ENCODE data around the gene CHST8.

CHST8 gene

GRCh38 chr19:33772102-33772857 lies 150.5 kb downstream of the CHST8 start:
- no peak for TF ChIP-seq CTCF (IDR thresholded peaks at IDR 0.05; ENCODE audit: low read depth, low read length, missing control alignments)
- in situ Hi-C loops (cut with HindIII; ENCODE audit: low sequenced_read_pairs) = no loop called here

GRCh38 chr19:33772858-33773180 lies 151.1 kb downstream of the CHST8 start:
- H3K4me3 ChIP-seq (ENCODE audit: low read depth, low read length) = no peak overlapping the region
- in situ Hi-C loops (cut with HindIII; ENCODE audit: low sequenced_read_pairs) = no loop called here
- TF ChIP-seq CTCF (IDR thresholded peaks at IDR 0.05; ENCODE audit: low read depth, low read length, missing control alignments) = no peak
- no peak for DNase-seq (ENCODE audit: low read depth)

More at GRCh38 chr19:33772102-33772857, 150.5 kb downstream of the CHST8 start:
- no peak for DNase-seq (ENCODE audit: low read depth)
- H3K4me3 ChIP-seq (ENCODE audit: low read depth, low read length) = no peak overlapping the region

GRCh38 chr19:33773704-33774624 lies 152.2 kb downstream of the CHST8 start:
- no peak for DNase-seq (ENCODE audit: low read depth)
- in situ Hi-C loops (cut with HindIII; ENCODE audit: low sequenced_read_pairs) = no loop called here
- no peak for TF ChIP-seq CTCF (IDR thresholded peaks at IDR 0.05; ENCODE audit: low read depth, low read length, missing control alignments)
- H3K4me3 ChIP-seq (ENCODE audit: low read depth, low read length) = no peak overlapping the region

- H3K4me3 ChIP-seq (ENCODE audit: low read depth, low read length) = no peak overlapping the region
- no peak for DNase-seq (ENCODE audit: low read depth)
- in situ Hi-C loops (cut with HindIII; ENCODE audit: low sequenced_read_pairs) = no loop called here
- TF ChIP-seq CTCF (IDR thresholded peaks at IDR 0.05; ENCODE audit: low read depth, low read length, missing control alignments) = no peak
These were observed 153.0 kb downstream of the CHST8 start for GRCh38 chr19:33774751-33775150.

GRCh38 chr19:33775731-33776487 lies 154.2 kb downstream of the CHST8 start:
- in situ Hi-C loops (cut with HindIII; ENCODE audit: low sequenced_read_pairs) = no loop called here
- H3K4me3 ChIP-seq (ENCODE audit: low read depth, low read length) = no peak overlapping the region
- TF ChIP-seq CTCF (IDR thresholded peaks at IDR 0.05; ENCODE audit: low read depth, low read length, missing control alignments) = no peak
- no peak for DNase-seq (ENCODE audit: low read depth)

GRCh38 chr19:33777351-33777750 lies 155.6 kb downstream of the CHST8 start:
- DNase-seq (ENCODE audit: low read depth) = no peak
- no peak for TF ChIP-seq CTCF (IDR thresholded peaks at IDR 0.05; ENCODE audit: low read depth, low read length, missing control alignments)
- no peak overlapping the region for H3K4me3 ChIP-seq (ENCODE audit: low read depth, low read length)
- in situ Hi-C loops (cut with HindIII; ENCODE audit: low sequenced_read_pairs) = no loop called here
